AG04450 (cell line): ENCODE data around the gene SZRD1. TPM values are rescaled to one million over a fixed set of nuclear protein-coding genes. Genes with fewer than 3 reads are reported as not detected.

ENCODE experiments used
- CTCF ChIA-PET: fragments of 300-600, 350-600 bp; formaldehyde crosslinking; extraction: SDS; loops from one replicate; lab custom pipeline; 2022; ENCODE audit warnings: antibody characterized with exemption, inconsistent platforms; lab: Charles Lee
- POLR2A ChIA-PET: fragments of 350-600 bp; formaldehyde crosslinking; extraction: SDS; loops from one replicate; lab custom pipeline; 2021; ENCODE audit warnings: antibody characterized with exemption, inconsistent platforms; lab: Yijun Ruan, JAX
- DNase-seq: peaks from one replicate; pipeline ENCODE4 v3.0.0-alpha.2; 2011; ENCODE audit warnings: low read depth, low spot score
- H3K27ac ChIP-seq: one replicate; pipeline ENCODE4 v1.5.1; 2012; ENCODE audit warnings: low read depth, low read length, control low read depth
- H3K27me3 ChIP-seq: one replicate; pipeline ENCODE4 v1.6.0; 2012; ENCODE audit warnings: low read length; ENCODE audit not compliant: control insufficient read depth, insufficient read depth
- H3K4me3 ChIP-seq: 2 replicates; pipeline ENCODE4 v1.5.1; 2011; ENCODE audit warnings: mild to moderate bottlenecking, low read depth, low read length, control low read depth
- H3K9me3 ChIP-seq: 2 replicates; pipeline ENCODE4 v1.5.1; 2012; ENCODE audit warnings: low read length; ENCODE audit not compliant: control insufficient read depth, insufficient read depth
- polyA plus RNA-seq: library from polyadenylated mRNA; depleted of rRNA; stranded (reverse); fragments of >200 nt; gene quantifications from 2 replicates; pipeline ENCODE4 v1.2.3, GENCODE V29; 2011
- TF ChIP-seq, protein P1 (sequence below): IDR thresholded peaks from 2 replicates; pipeline ENCODE4 v1.5.1; 2011; ENCODE audit warnings: low read depth, low read length, control low read depth, inconsistent platforms

The SZRD1 gene
- polyA plus RNA-seq, 1 experiment, result 92.0 TPM

DNA sequence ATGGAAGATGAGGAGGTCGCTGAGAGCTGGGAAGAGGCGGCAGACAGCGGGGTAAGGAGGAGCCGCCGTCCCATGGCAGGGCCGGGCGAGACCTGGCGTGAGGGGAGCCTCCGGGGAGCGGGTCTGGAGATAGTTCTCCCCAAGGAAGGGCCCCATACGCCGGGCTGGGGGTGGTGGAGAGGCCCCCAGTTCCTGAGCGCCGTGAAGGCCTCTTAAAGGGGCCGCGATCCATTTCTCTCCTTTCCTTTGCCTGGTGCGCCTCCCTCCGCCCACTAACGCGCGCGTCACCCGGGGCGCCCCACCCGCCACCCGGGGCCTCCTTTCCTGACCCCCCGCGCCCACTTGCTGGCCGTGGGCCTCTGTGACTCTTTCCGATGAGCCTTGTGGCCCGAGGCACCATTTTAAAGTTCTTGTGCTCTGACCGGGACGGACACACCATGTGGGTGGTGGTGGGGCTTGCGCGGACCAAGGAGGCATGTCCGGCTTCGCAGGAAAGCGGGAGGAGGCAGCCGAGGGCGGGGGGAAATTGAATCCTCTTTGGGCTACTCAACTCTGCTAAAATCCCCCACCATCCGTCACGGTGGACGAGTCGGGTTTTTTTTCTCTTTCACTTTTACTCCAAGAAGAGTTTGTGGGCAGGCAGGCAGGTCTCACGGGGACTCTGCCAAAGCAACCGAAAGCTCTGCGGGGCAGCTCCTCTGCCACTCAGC is 371 bp downstream of the SZRD1 start:
- H3K4me3 ChIP-seq, result peak overlapping the region; percentile 84
- H3K9me3 ChIP-seq, result no peaks in the 10 kb centered on the region
- CTCF ChIA-PET, result interaction anchor here (0.6 to 1.5 kb wide), 3 partner anchors 15 to 73 kb away, joined by 3 to 4 read pairs (median 3); partner anchors contain the start of gene NECAP2
- POLR2A ChIA-PET, result interaction anchor here (0.6 to 1.6 kb wide), 7 partner anchors 8 to 506 kb away, joined by 3 to 4 read pairs (median 3); partner anchors contain the start of gene FBXO42
- H3K27me3 ChIP-seq, result no peaks in the 10 kb centered on the region
- TF ChIP-seq, protein P1, sequence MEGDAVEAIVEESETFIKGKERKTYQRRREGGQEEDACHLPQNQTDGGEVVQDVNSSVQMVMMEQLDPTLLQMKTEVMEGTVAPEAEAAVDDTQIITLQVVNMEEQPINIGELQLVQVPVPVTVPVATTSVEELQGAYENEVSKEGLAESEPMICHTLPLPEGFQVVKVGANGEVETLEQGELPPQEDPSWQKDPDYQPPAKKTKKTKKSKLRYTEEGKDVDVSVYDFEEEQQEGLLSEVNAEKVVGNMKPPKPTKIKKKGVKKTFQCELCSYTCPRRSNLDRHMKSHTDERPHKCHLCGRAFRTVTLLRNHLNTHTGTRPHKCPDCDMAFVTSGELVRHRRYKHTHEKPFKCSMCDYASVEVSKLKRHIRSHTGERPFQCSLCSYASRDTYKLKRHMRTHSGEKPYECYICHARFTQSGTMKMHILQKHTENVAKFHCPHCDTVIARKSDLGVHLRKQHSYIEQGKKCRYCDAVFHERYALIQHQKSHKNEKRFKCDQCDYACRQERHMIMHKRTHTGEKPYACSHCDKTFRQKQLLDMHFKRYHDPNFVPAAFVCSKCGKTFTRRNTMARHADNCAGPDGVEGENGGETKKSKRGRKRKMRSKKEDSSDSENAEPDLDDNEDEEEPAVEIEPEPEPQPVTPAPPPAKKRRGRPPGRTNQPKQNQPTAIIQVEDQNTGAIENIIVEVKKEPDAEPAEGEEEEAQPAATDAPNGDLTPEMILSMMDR, result no peak
- peak overlapping the region; percentile 97 for H3K27ac ChIP-seq
- DNase-seq, result peak; percentile 61

DNA sequence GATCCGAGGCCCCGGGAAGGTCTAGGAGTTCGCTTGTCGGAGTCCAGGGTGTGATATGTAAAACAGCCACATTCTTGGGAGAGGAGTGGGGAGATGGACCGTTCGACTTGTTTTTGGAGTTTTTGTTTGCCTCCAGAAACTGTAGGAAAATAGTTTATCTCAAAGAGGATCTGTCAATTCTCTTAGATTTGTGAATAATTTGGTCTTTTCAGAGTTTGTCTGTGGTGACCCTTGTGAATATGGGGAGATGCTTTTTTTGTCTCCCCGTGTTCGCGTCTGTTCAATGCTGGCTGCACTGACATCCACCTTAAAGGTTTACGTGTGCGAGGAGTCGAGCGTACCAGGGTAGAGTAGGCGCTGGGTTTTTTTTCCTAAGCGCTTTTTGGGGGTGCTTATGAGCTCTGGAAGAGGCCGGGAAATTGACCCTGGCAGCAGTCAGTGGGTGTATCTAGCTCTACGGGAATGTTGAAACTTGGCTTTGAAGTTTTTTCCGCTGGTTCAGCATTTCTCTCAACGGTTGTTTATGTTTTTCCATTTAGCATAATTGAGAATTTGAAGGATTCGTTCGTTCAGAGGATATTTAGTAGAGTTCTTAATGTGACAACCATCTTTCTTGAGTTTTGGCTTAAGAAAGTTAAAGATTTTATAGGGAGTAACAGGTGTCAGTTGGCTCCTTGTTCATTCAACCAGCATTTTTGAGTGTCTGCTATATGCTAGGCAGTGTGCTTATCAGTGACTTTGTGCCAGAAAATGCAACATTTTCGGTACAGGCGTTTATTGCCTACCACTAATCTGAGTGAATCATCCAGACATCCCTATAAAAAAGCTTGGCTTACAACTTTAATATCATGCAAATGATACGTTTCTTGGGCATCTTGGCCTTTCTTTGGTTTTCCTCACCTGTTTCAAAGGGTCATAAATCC is 1.2 kb downstream of the SZRD1 start:
- Histone ChIP-seq H3K9me3 (no peaks in the 10 kb centered on the region), H3K4me3 (peak overlapping the region; percentile 84), H3K27ac (peak overlapping the region; percentile 97), H3K27me3 (no peaks in the 10 kb centered on the region)
- POLR2A ChIA-PET, result interaction anchor here (0.6 to 1.6 kb wide), 4 partner anchors 8 to 507 kb away, joined by 3 to 4 read pairs (median 4); partner anchors contain the start of gene FBXO42
- DNase-seq, result no peak
- TF ChIP-seq, protein P1, result no peak
- CTCF ChIA-PET, result interaction anchor here (0.6 to 1.5 kb wide), 3 partner anchors 16 to 72 kb away, joined by 3 to 4 read pairs (median 3); partner anchors contain the start of gene NECAP2

DNA sequence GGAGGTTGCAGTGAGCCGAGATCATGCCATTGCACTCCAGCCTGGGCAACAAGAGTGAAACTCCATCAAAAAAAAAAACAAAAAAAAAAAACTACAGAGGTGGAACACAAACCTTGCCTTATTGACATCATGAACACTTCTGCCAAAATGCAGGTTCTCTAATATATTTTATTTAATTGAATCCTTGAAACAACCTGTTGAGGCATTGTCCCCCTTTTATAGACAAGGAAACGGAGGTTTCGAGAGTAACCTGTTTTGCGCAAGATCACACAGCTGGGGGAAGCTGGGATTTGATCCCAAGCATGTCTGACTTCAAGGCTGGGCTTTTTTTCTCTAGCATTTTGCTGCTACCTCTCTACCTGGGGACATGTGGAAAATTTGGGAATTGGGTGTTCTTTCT is 2.8 kb downstream of the SZRD1 start:
- DNase-seq, result no peak
- Histone ChIP-seq H3K9me3 (no peaks in the 10 kb centered on the region), H3K4me3 (no peak overlapping the region), H3K27me3 (no peaks in the 10 kb centered on the region), H3K27ac (no peak overlapping the region)
- TF ChIP-seq, protein P1, result no peak
- POLR2A ChIA-PET, result interaction anchor here (1.1 kb wide), 1 partner anchor 17 kb away, joined by 3 read pairs; no protein-coding TSS in a partner anchor
- CTCF ChIA-PET, result interaction anchor here (0.6 to 1.9 kb wide), 2 partner anchors 70 to 255 kb away, joined by 3 to 12 read pairs; no protein-coding TSS in a partner anchor

DNA sequence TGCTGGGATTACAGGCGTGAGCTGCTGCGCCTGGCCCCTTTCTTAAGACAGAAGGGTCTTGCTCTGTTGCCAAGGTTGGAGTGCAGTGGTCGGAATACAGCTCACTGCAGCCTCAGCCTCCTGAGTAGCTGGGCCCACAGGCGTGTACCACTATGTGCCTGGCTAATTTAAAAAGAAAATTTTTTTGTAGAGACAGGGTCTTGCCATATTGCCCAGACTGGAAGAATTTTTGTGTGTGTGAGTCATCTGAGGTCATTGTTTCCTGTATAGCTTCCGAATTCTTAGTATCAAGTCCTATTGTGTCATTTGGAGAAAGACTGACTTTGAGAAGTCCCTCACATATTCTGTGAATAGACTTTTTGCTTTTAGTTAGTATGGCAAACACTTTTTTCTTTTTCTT is 4.7 kb downstream of the SZRD1 start:
- Histone ChIP-seq H3K4me3 (no peak overlapping the region), H3K9me3 (no peaks in the 10 kb centered on the region), H3K27ac (no peak overlapping the region), H3K27me3 (no peaks in the 10 kb centered on the region)
- POLR2A ChIA-PET, result interaction anchor here (1.2 kb wide), 1 partner anchor 15 kb away, joined by 6 read pairs; no protein-coding TSS in a partner anchor
- CTCF ChIA-PET, result interaction anchor here (0.7 to 0.9 kb wide), 2 partner anchors 68 to 169 kb away, joined by 3 read pairs; no protein-coding TSS in a partner anchor
- no peak for DNase-seq
- TF ChIP-seq, protein P1, result no peak
